HG03095 (cell line): ENCODE results near the gene EXD3.

Source experiments
- ATAC-seq: cut with Tn5 transposase; IDR thresholded peaks from one replicate; pipeline ENCODE4 v1.9.1; 2021; ENCODE audit warnings: moderate library complexity; ENCODE audit not compliant: unreplicated experiment

EXD3 gene

GRCh38 chr9:137367506-137368430, 55.2 kb downstream of the EXD3 start:
- no peak for ATAC-seq

- ATAC-seq: no peak
Measured at GRCh38 chr9:137366891-137367381, 56.0 kb downstream of the EXD3 start.

GRCh38 chr9:137366445-137366810, 56.5 kb downstream of the EXD3 start:
- no peak for ATAC-seq

GRCh38 chr9:137365552-137366444, 57.2 kb downstream of the EXD3 start:
- ATAC-seq: no peak

GRCh38 chr9:137365056-137365455, 57.9 kb downstream of the EXD3 start:
- no peak for ATAC-seq

GRCh38 chr9:137359850-137360249, 63.1 kb downstream of the EXD3 start:
- no peak for ATAC-seq

GRCh38 chr9:137358126-137358525, 64.8 kb downstream of the EXD3 start:
- no peak for ATAC-seq

- ATAC-seq: no peak
Measured at GRCh38 chr9:137357166-137357565, 65.8 kb downstream of the EXD3 start.

GRCh38 chr9:137355761-137356365, 67.1 kb downstream of the EXD3 start:
- no peak for ATAC-seq

GRCh38 chr9:137354845-137355760, 67.9 kb downstream of the EXD3 start:
- ATAC-seq: no peak

- ATAC-seq: no peak
Measured at GRCh38 chr9:137354153-137354844, 68.7 kb downstream of the EXD3 start.

- ATAC-seq: no peak
Measured at GRCh38 chr9:137353223-137354152, 69.5 kb downstream of the EXD3 start.

- ATAC-seq: no peak
Measured at GRCh38 chr9:137352511-137353222, 70.3 kb downstream of the EXD3 start.

- ATAC-seq: no peak
Measured at GRCh38 chr9:137351781-137352501, 71.0 kb downstream of the EXD3 start.

- ATAC-seq: no peak
Measured at GRCh38 chr9:137350696-137351584, 72.0 kb downstream of the EXD3 start.

GRCh38 chr9:137349471-137350033, 73.4 kb downstream of the EXD3 start:
- ATAC-seq: no peak
